Peyer's patch (tissue), 4 donors: ENCODE results near the gene SDC4. TPM values are rescaled to one million over a fixed set of nuclear protein-coding genes. Genes with fewer than 3 reads are reported as not detected.

Experiments
- DNase-seq, 3 donors: peaks; one replicate each; pipeline ENCODE4 v3.0.0-alpha.2; 2017 to 2019
- H3K27ac ChIP-seq, 4 donors: fragments of 200-600 bp; sonication (generic); one replicate each; pipeline ENCODE4 v1.5.1; 2016 to 2019
- H3K27me3 ChIP-seq, 2 donors: fragments of 200-600 bp; sonication (generic); one replicate each; pipeline ENCODE4 v1.5.1; 2019
- H3K36me3 ChIP-seq, 3 donors: fragments of 200-600 bp; sonication (generic); one replicate each; pipeline ENCODE4 v1.5.1; 2016 to 2019
- H3K4me1 ChIP-seq, 4 donors: fragments of 200-600 bp; sonication (generic); one replicate each; pipeline ENCODE4 v1.5.1; 2016 to 2019
- H3K4me3 ChIP-seq, 4 donors: fragments of 200-600 bp; sonication (generic); 1 replicate in 3 of 4; 2 replicates in 1 of 4; pipeline ENCODE4 v1.5.1; 2016 to 2019; ENCODE audit warnings: mild to moderate bottlenecking in 1 of 4
- H3K9me3 ChIP-seq, 4 donors: fragments of 200-600 bp; sonication (generic); one replicate each; pipeline ENCODE4 v1.5.1; 2016 to 2019; ENCODE audit warnings: mild to moderate bottlenecking in 1 of 4
- POLR2A ChIP-seq, 2 donors: fragments of 450-650 bp; IDR thresholded peaks; one replicate each; pipeline ENCODE4 v1.5.1; 2017; ENCODE audit warnings: antibody characterized with exemption in 2 of 2, mild to moderate bottlenecking in 2 of 2, moderate library complexity in 2 of 2
- total RNA-seq, 4 donors: library from RNA; depleted of rRNA; stranded (reverse); fragments of >200 nt; gene quantifications; one replicate each; pipeline ENCODE4 v1.1.0, GENCODE V29; 2016
- TF ChIP-seq, protein P1 (sequence below), 6 experiments: fragments of 450-650 bp in 4 of 6; fragments of 200-600 bp in 2 of 6; sonication (generic) in 1 of 6; IDR thresholded peaks; one replicate each; pipeline ENCODE4 v1.5.1; 2017 to 2019; ENCODE audit warnings: antibody characterized with exemption in 6 of 6, mild to moderate bottlenecking in 3 of 6, moderate library complexity in 1 of 6

SDC4 gene
- total RNA-seq, 4 donors from 2014 or later: 21.5 to 49.7 (median 32.5) TPM

DNA sequence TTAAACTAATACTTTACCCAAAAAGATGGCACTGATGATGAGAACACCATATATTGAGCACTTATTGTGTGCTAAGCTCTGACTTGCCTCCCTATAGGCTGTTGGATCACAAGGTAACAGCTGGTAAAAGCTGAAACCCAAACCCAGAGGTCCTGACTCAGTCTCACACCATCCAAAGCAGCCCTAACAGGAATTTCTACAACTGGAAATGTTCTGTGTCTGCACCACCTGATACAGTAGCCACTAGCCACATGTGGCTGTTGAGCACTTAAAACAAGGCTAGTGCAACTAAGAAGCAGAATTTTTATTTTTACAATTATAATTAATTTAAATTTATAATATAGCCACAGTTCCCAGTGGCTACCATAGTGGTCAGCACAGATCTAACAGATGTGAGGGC lies 24.5 kb downstream of the SDC4 start:
- Histone ChIP-seq H3K27ac (no peak overlapping the region), H3K36me3 (peaks cover 0 to 32% (median 2%) of the 10 kb centered on the region in 3 donors), H3K9me3 (no peaks in the 10 kb centered on the region), H3K4me3 (no peak overlapping the region), H3K4me1 (peaks cover 0 to 23% (median 0%) of the 10 kb centered on the region in 4 donors), H3K27me3 (no peaks in the 10 kb centered on the region)
- no peak for DNase-seq
- no peak for TF ChIP-seq POLR2A (IDR thresholded peaks at IDR 0.05)
- TF ChIP-seq, protein P1, sequence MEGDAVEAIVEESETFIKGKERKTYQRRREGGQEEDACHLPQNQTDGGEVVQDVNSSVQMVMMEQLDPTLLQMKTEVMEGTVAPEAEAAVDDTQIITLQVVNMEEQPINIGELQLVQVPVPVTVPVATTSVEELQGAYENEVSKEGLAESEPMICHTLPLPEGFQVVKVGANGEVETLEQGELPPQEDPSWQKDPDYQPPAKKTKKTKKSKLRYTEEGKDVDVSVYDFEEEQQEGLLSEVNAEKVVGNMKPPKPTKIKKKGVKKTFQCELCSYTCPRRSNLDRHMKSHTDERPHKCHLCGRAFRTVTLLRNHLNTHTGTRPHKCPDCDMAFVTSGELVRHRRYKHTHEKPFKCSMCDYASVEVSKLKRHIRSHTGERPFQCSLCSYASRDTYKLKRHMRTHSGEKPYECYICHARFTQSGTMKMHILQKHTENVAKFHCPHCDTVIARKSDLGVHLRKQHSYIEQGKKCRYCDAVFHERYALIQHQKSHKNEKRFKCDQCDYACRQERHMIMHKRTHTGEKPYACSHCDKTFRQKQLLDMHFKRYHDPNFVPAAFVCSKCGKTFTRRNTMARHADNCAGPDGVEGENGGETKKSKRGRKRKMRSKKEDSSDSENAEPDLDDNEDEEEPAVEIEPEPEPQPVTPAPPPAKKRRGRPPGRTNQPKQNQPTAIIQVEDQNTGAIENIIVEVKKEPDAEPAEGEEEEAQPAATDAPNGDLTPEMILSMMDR (IDR thresholded peaks at IDR 0.05): no peak

DNA sequence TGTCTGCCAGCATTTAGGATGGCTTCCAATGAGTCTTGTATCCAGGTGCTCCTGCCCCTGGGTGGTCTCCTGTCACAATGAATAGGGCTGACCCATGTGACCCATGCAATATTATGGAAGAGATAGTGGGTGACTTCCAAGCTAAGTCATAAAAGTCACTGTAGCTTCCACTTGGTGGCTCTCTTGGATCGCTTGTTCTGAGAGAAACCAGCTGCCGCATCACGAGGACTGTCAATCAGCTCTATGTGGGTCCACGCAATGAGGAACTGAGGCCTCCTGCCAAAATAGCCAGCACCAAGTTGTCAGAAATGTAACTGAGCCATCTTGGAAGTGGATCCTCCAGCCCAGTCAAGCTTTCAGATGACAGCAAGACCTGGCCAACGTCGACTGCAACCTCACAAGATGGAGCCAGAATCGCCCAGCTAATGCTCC lies 25.3 kb downstream of the SDC4 start:
- peaks cover 0 to 25% (median 0%) of the 10 kb centered on the region in 3 donors for H3K36me3 ChIP-seq

DNA sequence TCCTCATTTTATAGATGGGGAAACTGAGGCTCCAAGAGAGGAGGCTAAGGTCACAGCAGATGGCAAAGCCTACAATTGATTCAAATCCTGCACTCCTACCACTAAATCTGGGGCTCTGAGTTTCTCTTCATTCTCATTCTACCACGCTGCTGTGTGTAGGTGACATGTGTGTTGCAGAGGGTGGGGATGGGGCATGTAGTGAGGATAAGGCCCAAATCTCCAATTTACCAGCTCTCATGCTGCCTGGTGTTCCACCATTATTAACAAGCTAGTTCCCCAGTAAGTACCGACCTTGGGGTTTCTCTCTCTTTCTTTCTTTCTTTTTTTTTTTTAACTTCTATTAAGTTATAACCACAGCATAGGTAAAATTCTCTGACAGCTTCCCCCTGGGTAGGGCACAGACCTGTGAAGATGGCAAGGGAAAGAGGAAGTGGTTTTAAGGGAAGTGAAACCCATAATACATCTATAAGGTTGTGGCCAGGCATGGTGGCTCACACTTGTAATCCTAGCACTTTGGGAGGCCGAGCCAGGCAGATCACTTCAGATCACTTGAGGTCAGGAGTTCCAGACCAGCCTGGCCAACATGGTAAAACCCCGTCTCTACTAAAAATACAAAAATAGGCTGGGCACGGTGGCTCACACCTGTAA lies 27.2 kb downstream of the SDC4 start:
- peak in 2 of 3 donors; percentile 40 to 54 for DNase-seq
- no peak for TF ChIP-seq POLR2A (IDR thresholded peaks at IDR 0.05)
- TF ChIP-seq, protein P1 (IDR thresholded peaks at IDR 0.05): no peak
- Histone ChIP-seq H3K9me3 (no peaks in the 10 kb centered on the region), H3K4me1 (peaks cover 0 to 23% (median 0%) of the 10 kb centered on the region in 4 donors), H3K27me3 (no peaks in the 10 kb centered on the region), H3K36me3 (peaks cover 0 to 12% (median 0%) of the 10 kb centered on the region in 3 donors), H3K4me3 (no peak overlapping the region), H3K27ac (no peak overlapping the region)

More for the DNA sequence above, 25.3 kb downstream of the SDC4 start:
- TF ChIP-seq, protein P1 (IDR thresholded peaks at IDR 0.05): peak in 4 of 6 experiments; percentile 26 to 76 (median 58)
- no peak for TF ChIP-seq POLR2A (IDR thresholded peaks at IDR 0.05)
- Histone ChIP-seq H3K4me1 (peaks cover 0 to 23% (median 0%) of the 10 kb centered on the region in 4 donors), H3K27ac (no peak overlapping the region), H3K27me3 (no peaks in the 10 kb centered on the region), H3K4me3 (no peak overlapping the region), H3K9me3 (no peaks in the 10 kb centered on the region)
- peak; percentile 56 to 84 (median 62) for DNase-seq

DNA sequence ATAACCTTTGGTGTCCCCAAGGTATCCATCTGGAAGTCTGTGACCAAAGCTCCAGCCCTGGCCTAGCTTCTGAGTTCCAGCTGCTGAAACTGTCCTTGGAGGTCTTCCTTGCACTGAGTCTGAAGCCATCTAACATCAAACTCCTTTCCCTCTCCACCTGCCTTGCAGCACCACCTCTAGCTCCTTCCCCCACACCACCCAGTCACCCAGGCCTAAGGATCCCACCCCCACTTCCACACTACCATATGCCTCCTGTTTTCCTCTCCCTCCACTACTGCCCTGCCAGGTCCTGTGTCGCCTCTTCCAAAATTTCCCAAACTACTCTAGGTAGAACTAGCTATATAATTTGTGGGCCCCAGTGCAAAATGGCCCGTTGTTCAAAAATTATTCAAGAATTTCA lies 29.3 kb downstream of the SDC4 start:
- no peaks in the 10 kb centered on the region for H3K36me3 ChIP-seq
- H3K9me3 ChIP-seq: no peaks in the 10 kb centered on the region
- peak in 1 of 3 donors; percentile 21 for DNase-seq
- no peaks in the 10 kb centered on the region for H3K27me3 ChIP-seq
- TF ChIP-seq, protein P1 (IDR thresholded peaks at IDR 0.05): no peak
- TF ChIP-seq POLR2A (IDR thresholded peaks at IDR 0.05): no peak
- no peak overlapping the region for H3K27ac ChIP-seq
- H3K4me3 ChIP-seq: no peak overlapping the region
- H3K4me1 ChIP-seq: peaks cover 0 to 23% (median 0%) of the 10 kb centered on the region in 4 donors

DNA sequence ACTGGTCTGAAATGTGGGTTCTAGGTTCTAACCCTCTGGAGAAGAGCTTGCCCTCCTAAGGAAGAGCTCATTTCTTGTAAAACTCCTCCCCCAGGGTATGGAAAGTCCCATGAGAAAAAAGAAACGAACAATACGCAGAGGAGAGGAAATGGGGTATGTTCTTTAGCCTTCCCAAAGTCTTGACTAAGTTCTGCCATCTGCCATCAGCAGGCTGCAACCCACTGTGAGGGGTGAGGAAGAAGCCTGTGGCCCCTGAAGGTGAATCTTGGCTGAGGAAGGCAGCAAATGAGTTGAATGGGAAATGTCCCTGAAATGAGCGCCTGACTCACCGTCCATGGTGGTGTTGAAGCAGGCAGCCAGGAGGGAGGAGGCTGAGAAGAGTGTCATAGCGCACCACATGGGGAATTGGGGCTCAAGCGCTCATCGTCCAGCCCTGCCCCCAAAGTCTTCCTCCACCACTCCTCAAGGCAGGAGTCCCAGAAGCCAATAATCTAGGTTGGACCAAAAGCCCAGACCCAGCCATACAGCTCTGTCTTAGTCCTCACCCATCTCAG lies 29.8 kb downstream of the SDC4 start:
- Histone ChIP-seq H3K36me3 (no peaks in the 10 kb centered on the region), H3K27ac (no peak overlapping the region), H3K9me3 (no peaks in the 10 kb centered on the region), H3K4me3 (no peak overlapping the region), H3K27me3 (no peaks in the 10 kb centered on the region), H3K4me1 (peaks cover 0 to 22% (median 0%) of the 10 kb centered on the region in 4 donors)
- no peak for TF ChIP-seq POLR2A (IDR thresholded peaks at IDR 0.05)
- TF ChIP-seq, protein P1 (IDR thresholded peaks at IDR 0.05): no peak
- DNase-seq: no peak
